ENCODE measurements around the gene NAALADL2.

The NAALADL2 gene

GRCh38 chr3:175343946-175344345 is 484.8 kb downstream of the NAALADL2 start:
- H2AFZ ChIP-seq (ENCODE audit: low read length), result no peak overlapping the region
- no peak for TF ChIP-seq CTCF (IDR thresholded peaks at IDR 0.05; ENCODE audit: low read length)
- no peaks in the 10 kb centered on the region for H3K27me3 ChIP-seq (ENCODE audit: insufficient read depth, low read length)
- no peaks in the 10 kb centered on the region for H3K36me3 ChIP-seq (ENCODE audit: insufficient read depth, low read length)
- no peaks in the 10 kb centered on the region for H3K79me2 ChIP-seq (ENCODE audit: insufficient read depth, low read length)
- no peaks in the 10 kb centered on the region for H3K9me2 ChIP-seq (ENCODE audit: low read depth, low read length)
- H3K9ac ChIP-seq (ENCODE audit: low read length), result no peak overlapping the region
- H4K20me1 ChIP-seq (ENCODE audit: insufficient read depth, low read length), result no peaks in the 10 kb centered on the region
- H3K4me3 ChIP-seq (ENCODE audit: low read depth, low read length, poor library complexity, severe bottlenecking), result no peak overlapping the region
- H3K4me2 ChIP-seq (ENCODE audit: low read length), result 0 out of 2 replicates have a peak overlapping the region, but pooled peaks have one; percentile 9
- peaks cover 52% of the 10 kb centered on the region for H3K4me1 ChIP-seq (ENCODE audit: insufficient read depth, low read length, severe bottlenecking)
- H3F3A ChIP-seq (ENCODE audit: insufficient read depth, low read length), result no peaks in the 10 kb centered on the region
- peak overlapping the region; percentile 5 for H3K27ac ChIP-seq (ENCODE audit: low read depth, low read length, poor library complexity, severe bottlenecking)
- H3K9me3 ChIP-seq (ENCODE audit: low read length), result no peaks in the 10 kb centered on the region

- no peaks in the 10 kb centered on the region for H3K27me3 ChIP-seq (ENCODE audit: insufficient read depth, low read length)
- H3K4me1 ChIP-seq (ENCODE audit: insufficient read depth, low read length, severe bottlenecking), result peaks cover 72% of the 10 kb centered on the region
- H3K79me2 ChIP-seq (ENCODE audit: insufficient read depth, low read length), result no peaks in the 10 kb centered on the region
- H3K9ac ChIP-seq (ENCODE audit: low read length), result peak overlapping the region; percentile 16; the same call in 1 of the 2 replicates
- peak overlapping the region; percentile 79 for H3K27ac ChIP-seq (ENCODE audit: low read depth, low read length, poor library complexity, severe bottlenecking)
- peak overlapping the region; percentile 35; the same call in 1 of the 2 replicates for H3K4me2 ChIP-seq (ENCODE audit: low read length)
- no peaks in the 10 kb centered on the region for H3F3A ChIP-seq (ENCODE audit: insufficient read depth, low read length)
- H3K9me2 ChIP-seq (ENCODE audit: low read depth, low read length), result no peaks in the 10 kb centered on the region
- H3K4me3 ChIP-seq (ENCODE audit: low read depth, low read length, poor library complexity, severe bottlenecking), result no peak overlapping the region
- no peaks in the 10 kb centered on the region for H4K20me1 ChIP-seq (ENCODE audit: insufficient read depth, low read length)
- H3K36me3 ChIP-seq (ENCODE audit: insufficient read depth, low read length), result no peaks in the 10 kb centered on the region
- H2AFZ ChIP-seq (ENCODE audit: low read length), result no peak overlapping the region
- no peaks in the 10 kb centered on the region for H3K9me3 ChIP-seq (ENCODE audit: low read length)
- TF ChIP-seq EZH2 (IDR thresholded peaks at IDR 0.05; ENCODE audit: borderline replicate concordance, low read length) (no peak), CTCF (IDR thresholded peaks at IDR 0.05; ENCODE audit: low read length) (no peak)
These were observed 487.6 kb downstream of the NAALADL2 start for GRCh38 chr3:175346573-175347356.

- Histone ChIP-seq H3K4me2 (ENCODE audit: low read length) (0 out of 2 replicates have a peak overlapping the region, but pooled peaks have one; percentile 6), H3K27ac (ENCODE audit: low read depth, low read length, poor library complexity, severe bottlenecking) (peak overlapping the region; percentile 79), H3F3A (ENCODE audit: insufficient read depth, low read length) (no peaks in the 10 kb centered on the region), H3K4me1 (ENCODE audit: insufficient read depth, low read length, severe bottlenecking) (peaks cover 62% of the 10 kb centered on the region), H3K9ac (ENCODE audit: low read length) (no peak overlapping the region), H2AFZ (ENCODE audit: low read length) (no peak overlapping the region), H3K79me2 (ENCODE audit: insufficient read depth, low read length) (no peaks in the 10 kb centered on the region), H3K9me3 (ENCODE audit: low read length) (no peaks in the 10 kb centered on the region), H3K36me3 (ENCODE audit: insufficient read depth, low read length) (no peaks in the 10 kb centered on the region), H3K27me3 (ENCODE audit: insufficient read depth, low read length) (no peaks in the 10 kb centered on the region), H4K20me1 (ENCODE audit: insufficient read depth, low read length) (no peaks in the 10 kb centered on the region), H3K4me3 (ENCODE audit: low read depth, low read length, poor library complexity, severe bottlenecking) (no peak overlapping the region), H3K9me2 (ENCODE audit: low read depth, low read length) (no peaks in the 10 kb centered on the region)
- TF ChIP-seq EZH2 (IDR thresholded peaks at IDR 0.05; ENCODE audit: borderline replicate concordance, low read length), result no peak
- TF ChIP-seq CTCF (IDR thresholded peaks at IDR 0.05; ENCODE audit: low read length), result no peak
These were observed 490.0 kb downstream of the NAALADL2 start for GRCh38 chr3:175349168-175349567.

Measured in OCI-LY1 (cell line).